HEK293 (cell line): ENCODE measurements around the gene C1QL4.

Experiments
- CTCF ChIA-PET: fragments of 350-600 bp; formaldehyde crosslinking; extraction: SDS; loops from one replicate; lab custom pipeline; 2021; ENCODE audit warnings: antibody characterized with exemption; lab: Yijun Ruan, JAX
- POLR2A ChIA-PET: fragments of 300-600 bp; formaldehyde crosslinking; extraction: SDS; loops from one replicate; lab custom pipeline; 2020; ENCODE audit warnings: antibody characterized with exemption, inconsistent platforms; lab: Yijun Ruan, JAX
- H3K27ac ChIP-seq: fragments of 200-500 bp; sonication (Bioruptor generic); 2 replicates; pipeline ENCODE4 v1.5.1; 2014; ENCODE audit warnings: low read depth, low read length, control low read depth, inconsistent platforms; ENCODE audit errors: extremely low read depth
- H3K36me3 ChIP-seq, 2 experiments: fragments of 200-500 bp in 1 of 2; sonication (Bioruptor generic) in 1 of 2; 1 replicate in 1 of 2; 2 replicates in 1 of 2; pipeline ENCODE4 v1.5.1; 2014 to 2017; ENCODE audit warnings: inconsistent platforms in 2 of 2, low read length in 2 of 2; ENCODE audit not compliant: control insufficient read depth in 2 of 2, insufficient read depth in 1 of 2
- H3K4me1 ChIP-seq: fragments of 200-500 bp; sonication (Bioruptor generic); 2 replicates; pipeline ENCODE4 v1.5.1; 2014; ENCODE audit warnings: mild to moderate bottlenecking, low read length, inconsistent platforms; ENCODE audit not compliant: control insufficient read depth, insufficient read depth
- H3K4me3 ChIP-seq: 2 replicates; pipeline ENCODE4 v1.5.1; 2011; ENCODE audit warnings: low read depth, mild to moderate bottlenecking, control low read depth, low read length, moderate library complexity
- H3K9me3 ChIP-seq: fragments of 200-500 bp; sonication (Bioruptor generic); 2 replicates; pipeline ENCODE4 v1.5.1; 2014; ENCODE audit warnings: low read depth, low read length, inconsistent platforms; ENCODE audit not compliant: control insufficient read depth, insufficient read depth
- CTCF ChIP-seq: fragments of 450-650 bp; formaldehyde crosslinking; IDR thresholded peaks from 2 replicates; pipeline ENCODE4 v1.5.1; 2016; ENCODE audit warnings: missing biosample characterization, missing genetic modification characterization
- GLIS2 ChIP-seq: fragments of 450-650 bp; formaldehyde crosslinking; IDR thresholded peaks from 2 replicates; pipeline ENCODE4 v1.5.1; 2016; ENCODE audit warnings: missing biosample characterization, missing genetic modification characterization
- HIC1 ChIP-seq: fragments of 450-650 bp; formaldehyde crosslinking; IDR thresholded peaks from 2 replicates; pipeline ENCODE4 v1.5.1; 2016; ENCODE audit warnings: missing biosample characterization, missing genetic modification characterization
- KLF1 ChIP-seq: fragments of 450-650 bp; formaldehyde crosslinking; IDR thresholded peaks from 2 replicates; pipeline ENCODE4 v1.5.1; 2016; ENCODE audit warnings: missing biosample characterization, missing genetic modification characterization
- KLF17 ChIP-seq: fragments of 450-650 bp; formaldehyde crosslinking; IDR thresholded peaks from 2 replicates; pipeline ENCODE4 v1.5.1; 2016; ENCODE audit warnings: missing biosample characterization, missing genetic modification characterization
- KLF8 ChIP-seq: fragments of 450-650 bp; formaldehyde crosslinking; IDR thresholded peaks from 2 replicates; pipeline ENCODE4 v1.5.1; 2016; ENCODE audit warnings: missing biosample characterization, missing genetic modification characterization
- SCRT2 ChIP-seq: fragments of 450-650 bp; formaldehyde crosslinking; IDR thresholded peaks from 2 replicates; pipeline ENCODE4 v1.5.1; 2016; ENCODE audit warnings: missing biosample characterization, missing genetic modification characterization
- SP2 ChIP-seq: fragments of 450-650 bp; formaldehyde crosslinking; IDR thresholded peaks from 2 replicates; pipeline ENCODE4 v1.5.1; 2016; ENCODE audit warnings: missing biosample characterization, missing genetic modification characterization
- SP7 ChIP-seq: fragments of 450-650 bp; formaldehyde crosslinking; IDR thresholded peaks from 2 replicates; pipeline ENCODE4 v1.5.1; 2016; ENCODE audit warnings: missing biosample characterization, missing genetic modification characterization
- ZBTB8A ChIP-seq: fragments of 450-650 bp; formaldehyde crosslinking; IDR thresholded peaks from 2 replicates; pipeline ENCODE4 v1.5.1; 2016; ENCODE audit warnings: missing biosample characterization, missing genetic modification characterization
- ZIC2 ChIP-seq: fragments of 450-650 bp; formaldehyde crosslinking; IDR thresholded peaks from 2 replicates; pipeline ENCODE4 v1.5.1; 2016; ENCODE audit warnings: missing biosample characterization, missing genetic modification characterization
- ZNF16 ChIP-seq: fragments of 450-650 bp; formaldehyde crosslinking; IDR thresholded peaks from 2 replicates; pipeline ENCODE4 v1.5.1; 2016; ENCODE audit warnings: low read depth, missing biosample characterization, missing genetic modification characterization
- ZNF433 ChIP-seq: fragments of 450-650 bp; formaldehyde crosslinking; IDR thresholded peaks from 2 replicates; pipeline ENCODE4 v1.5.1; 2016; ENCODE audit warnings: missing biosample characterization, missing genetic modification characterization, low read depth
- ZNF530 ChIP-seq: fragments of 450-650 bp; formaldehyde crosslinking; IDR thresholded peaks from 2 replicates; pipeline ENCODE4 v1.5.1; 2016; ENCODE audit warnings: low read depth, missing biosample characterization, missing genetic modification characterization
- ZNF561 ChIP-seq: fragments of 450-650 bp; IDR thresholded peaks from 2 replicates; pipeline ENCODE4 v1.5.1; 2018; ENCODE audit warnings: missing biosample characterization, missing genetic modification characterization, borderline replicate concordance
- ZNF626 ChIP-seq: fragments of 450-650 bp; sonication (Bioruptor Pico); formaldehyde crosslinking; IDR thresholded peaks from 2 replicates; pipeline ENCODE4 v1.5.1; 2018; ENCODE audit warnings: missing biosample characterization, missing genetic modification characterization, inconsistent platforms
- ZNF670 ChIP-seq: fragments of 450-650 bp; formaldehyde crosslinking; IDR thresholded peaks from 2 replicates; pipeline ENCODE4 v1.5.1; 2016; ENCODE audit warnings: missing biosample characterization, missing genetic modification characterization, low read depth
- ZNF791 ChIP-seq: fragments of 450-650 bp; formaldehyde crosslinking; IDR thresholded peaks from 2 replicates; pipeline ENCODE4 v1.5.1; 2016; ENCODE audit warnings: missing biosample characterization, missing genetic modification characterization
- TF ChIP-seq, protein P1 (sequence below): fragments of 450-650 bp; formaldehyde crosslinking; IDR thresholded peaks from 2 replicates; pipeline ENCODE4 v1.5.1; 2016; ENCODE audit warnings: missing biosample characterization, missing genetic modification characterization
- TF ChIP-seq, protein P2 (sequence below): fragments of 450-650 bp; formaldehyde crosslinking; IDR thresholded peaks from 2 replicates; pipeline ENCODE4 v1.5.1; 2017; ENCODE audit warnings: missing biosample characterization, missing genetic modification characterization
- TF ChIP-seq, protein P3 (sequence below): fragments of 450-650 bp; formaldehyde crosslinking; IDR thresholded peaks from 2 replicates; pipeline ENCODE4 v1.5.1; 2016; ENCODE audit warnings: missing biosample characterization, missing genetic modification characterization, borderline replicate concordance

The C1QL4 gene

GRCh38 chr12:49345825-49346658 lies 9.1 kb upstream of the C1QL4 start (continued):
- TF ChIP-seq, protein P1, sequence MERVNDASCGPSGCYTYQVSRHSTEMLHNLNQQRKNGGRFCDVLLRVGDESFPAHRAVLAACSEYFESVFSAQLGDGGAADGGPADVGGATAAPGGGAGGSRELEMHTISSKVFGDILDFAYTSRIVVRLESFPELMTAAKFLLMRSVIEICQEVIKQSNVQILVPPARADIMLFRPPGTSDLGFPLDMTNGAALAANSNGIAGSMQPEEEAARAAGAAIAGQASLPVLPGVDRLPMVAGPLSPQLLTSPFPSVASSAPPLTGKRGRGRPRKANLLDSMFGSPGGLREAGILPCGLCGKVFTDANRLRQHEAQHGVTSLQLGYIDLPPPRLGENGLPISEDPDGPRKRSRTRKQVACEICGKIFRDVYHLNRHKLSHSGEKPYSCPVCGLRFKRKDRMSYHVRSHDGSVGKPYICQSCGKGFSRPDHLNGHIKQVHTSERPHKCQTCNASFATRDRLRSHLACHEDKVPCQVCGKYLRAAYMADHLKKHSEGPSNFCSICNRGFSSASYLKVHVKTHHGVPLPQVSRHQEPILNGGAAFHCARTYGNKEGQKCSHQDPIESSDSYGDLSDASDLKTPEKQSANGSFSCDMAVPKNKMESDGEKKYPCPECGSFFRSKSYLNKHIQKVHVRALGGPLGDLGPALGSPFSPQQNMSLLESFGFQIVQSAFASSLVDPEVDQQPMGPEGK (tag by site-specific recombination): peak; percentile 91
- TF ChIP-seq SP7 (tag by site-specific recombination): no peak; the same call in none of the 2 replicates
- TF ChIP-seq, all 188 proteins: peak for 23

DNA sequence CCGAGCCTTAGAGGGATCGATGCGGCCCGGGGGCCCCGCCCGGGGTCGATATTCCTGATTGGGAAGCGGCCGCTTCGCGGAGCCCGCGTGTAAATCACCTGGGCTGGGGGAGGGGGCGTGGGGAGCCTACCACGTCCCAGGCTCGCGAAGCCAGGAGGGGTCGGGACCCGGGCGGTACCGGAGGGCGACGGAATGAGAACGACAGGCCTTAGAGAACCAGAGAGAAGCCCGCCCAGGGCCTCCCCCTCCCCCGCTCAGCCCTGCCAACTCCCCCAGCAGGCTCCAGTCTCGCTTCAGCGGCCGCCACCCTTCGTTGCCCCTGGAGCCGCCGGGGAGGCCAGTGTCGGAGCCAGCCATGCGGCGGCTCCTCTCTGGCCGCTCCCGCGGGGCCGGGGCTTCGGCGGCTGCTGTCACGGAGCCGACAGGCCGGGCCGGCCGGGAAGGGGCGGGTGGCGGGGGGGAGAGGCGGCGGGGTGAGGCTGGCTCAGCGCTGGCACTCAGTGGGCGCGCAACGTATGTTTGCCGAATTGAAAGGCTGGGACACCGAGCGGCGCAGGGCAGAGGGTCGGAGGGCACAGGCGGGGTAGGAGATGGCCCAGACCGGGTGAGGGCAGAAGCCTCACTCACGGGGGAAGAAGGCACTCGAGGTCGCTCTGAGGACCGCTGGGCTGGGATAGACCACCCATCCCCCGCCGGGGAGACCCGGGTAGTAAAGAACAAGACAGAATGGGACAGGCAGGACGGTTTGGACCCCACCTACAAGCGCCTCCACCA lies 8.2 kb upstream of the C1QL4 start:
- ChIA-PET CTCF (interaction anchor here (0.5 to 6.0 kb wide), 8 partner anchors 12 to 215 kb away, joined by 3 to 96 read pairs (median 16); partner anchors contain the start of gene TROAP), POLR2A (interaction anchor here (0.6 to 1.1 kb wide), 2 partner anchors 8 to 9 kb away, joined by 3 to 5 read pairs; partner anchors contain the start of gene C1QL4)
- Histone ChIP-seq H3K4me3 (peak overlapping the region; percentile 3; the same call in 1 of the 2 replicates), H3K4me1 (peaks cover 21% of the 10 kb centered on the region), H3K36me3 (peaks cover 0 to 10% of the 10 kb centered on the region in 2 experiments; a peak in 1 of 3 replicates), H3K9me3 (no peaks in the 10 kb centered on the region), H3K27ac (peak overlapping the region; percentile 43; the same call in 1 of the 2 replicates)
- TF ChIP-seq CTCF (tag by site-specific recombination): no peak
- TF ChIP-seq ZNF791 (tag by site-specific recombination): no peak
- no peak for TF ChIP-seq ZNF530 (tag by site-specific recombination)
- no peak for TF ChIP-seq ZNF670 (tag by site-specific recombination)
- TF ChIP-seq SCRT2: no peak
- 0 out of 2 replicates have a peak, but pooled peaks have one; percentile 18 for TF ChIP-seq HIC1 (tag by site-specific recombination)
- TF ChIP-seq, protein P2, sequence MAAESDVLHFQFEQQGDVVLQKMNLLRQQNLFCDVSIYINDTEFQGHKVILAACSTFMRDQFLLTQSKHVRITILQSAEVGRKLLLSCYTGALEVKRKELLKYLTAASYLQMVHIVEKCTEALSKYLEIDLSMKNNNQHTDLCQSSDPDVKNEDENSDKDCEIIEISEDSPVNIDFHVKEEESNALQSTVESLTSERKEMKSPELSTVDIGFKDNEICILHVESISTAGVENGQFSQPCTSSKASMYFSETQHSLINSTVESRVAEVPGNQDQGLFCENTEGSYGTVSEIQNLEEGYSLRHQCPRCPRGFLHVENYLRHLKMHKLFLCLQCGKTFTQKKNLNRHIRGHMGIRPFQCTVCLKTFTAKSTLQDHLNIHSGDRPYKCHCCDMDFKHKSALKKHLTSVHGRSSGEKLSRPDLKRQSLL (tag by site-specific recombination): peak; percentile 42; the same call in 1 of the 2 replicates
- TF ChIP-seq KLF1: peak; percentile 45; the same call in 1 of the 2 replicates
- TF ChIP-seq, protein P3, sequence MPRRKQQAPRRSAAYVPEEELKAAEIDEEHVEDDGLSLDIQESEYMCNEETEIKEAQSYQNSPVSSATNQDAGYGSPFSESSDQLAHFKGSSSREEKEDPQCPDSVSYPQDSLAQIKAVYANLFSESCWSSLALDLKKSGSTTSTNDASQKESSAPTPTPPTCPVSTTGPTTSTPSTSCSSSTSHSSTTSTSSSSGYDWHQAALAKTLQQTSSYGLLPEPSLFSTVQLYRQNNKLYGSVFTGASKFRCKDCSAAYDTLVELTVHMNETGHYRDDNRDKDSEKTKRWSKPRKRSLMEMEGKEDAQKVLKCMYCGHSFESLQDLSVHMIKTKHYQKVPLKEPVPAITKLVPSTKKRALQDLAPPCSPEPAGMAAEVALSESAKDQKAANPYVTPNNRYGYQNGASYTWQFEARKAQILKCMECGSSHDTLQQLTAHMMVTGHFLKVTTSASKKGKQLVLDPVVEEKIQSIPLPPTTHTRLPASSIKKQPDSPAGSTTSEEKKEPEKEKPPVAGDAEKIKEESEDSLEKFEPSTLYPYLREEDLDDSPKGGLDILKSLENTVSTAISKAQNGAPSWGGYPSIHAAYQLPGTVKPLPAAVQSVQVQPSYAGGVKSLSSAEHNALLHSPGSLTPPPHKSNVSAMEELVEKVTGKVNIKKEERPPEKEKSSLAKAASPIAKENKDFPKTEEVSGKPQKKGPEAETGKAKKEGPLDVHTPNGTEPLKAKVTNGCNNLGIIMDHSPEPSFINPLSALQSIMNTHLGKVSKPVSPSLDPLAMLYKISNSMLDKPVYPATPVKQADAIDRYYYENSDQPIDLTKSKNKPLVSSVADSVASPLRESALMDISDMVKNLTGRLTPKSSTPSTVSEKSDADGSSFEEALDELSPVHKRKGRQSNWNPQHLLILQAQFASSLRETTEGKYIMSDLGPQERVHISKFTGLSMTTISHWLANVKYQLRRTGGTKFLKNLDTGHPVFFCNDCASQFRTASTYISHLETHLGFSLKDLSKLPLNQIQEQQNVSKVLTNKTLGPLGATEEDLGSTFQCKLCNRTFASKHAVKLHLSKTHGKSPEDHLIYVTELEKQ: no peak
- TF ChIP-seq ZBTB8A (tag by site-specific recombination): peak; percentile 39; the same call in 1 of the 2 replicates
- TF ChIP-seq ZNF16: no peak
- no peak for TF ChIP-seq ZNF626
- TF ChIP-seq ZNF433 (tag by site-specific recombination): no peak
- no peak for TF ChIP-seq KLF17 (tag by site-specific recombination)
- TF ChIP-seq ZIC2 (tag by site-specific recombination): 0 out of 2 replicates have a peak, but pooled peaks have one; percentile 9
- TF ChIP-seq KLF8: peak; percentile 26; the same call in 1 of the 2 replicates
- no peak for TF ChIP-seq ZNF561 (tag by site-specific recombination)
- TF ChIP-seq SP2 (tag by site-specific recombination): peak; percentile 17; the same call in 1 of the 2 replicates
- 0 out of 2 replicates have a peak, but pooled peaks have one; percentile 35 for TF ChIP-seq GLIS2
